ENCODE measurements around the gene NPHP4.

Gene NPHP4

GRCh38 chr1:6002714-6003501 is 10.7 kb upstream of the NPHP4 start:
- DNase-seq = no peak

DNA sequence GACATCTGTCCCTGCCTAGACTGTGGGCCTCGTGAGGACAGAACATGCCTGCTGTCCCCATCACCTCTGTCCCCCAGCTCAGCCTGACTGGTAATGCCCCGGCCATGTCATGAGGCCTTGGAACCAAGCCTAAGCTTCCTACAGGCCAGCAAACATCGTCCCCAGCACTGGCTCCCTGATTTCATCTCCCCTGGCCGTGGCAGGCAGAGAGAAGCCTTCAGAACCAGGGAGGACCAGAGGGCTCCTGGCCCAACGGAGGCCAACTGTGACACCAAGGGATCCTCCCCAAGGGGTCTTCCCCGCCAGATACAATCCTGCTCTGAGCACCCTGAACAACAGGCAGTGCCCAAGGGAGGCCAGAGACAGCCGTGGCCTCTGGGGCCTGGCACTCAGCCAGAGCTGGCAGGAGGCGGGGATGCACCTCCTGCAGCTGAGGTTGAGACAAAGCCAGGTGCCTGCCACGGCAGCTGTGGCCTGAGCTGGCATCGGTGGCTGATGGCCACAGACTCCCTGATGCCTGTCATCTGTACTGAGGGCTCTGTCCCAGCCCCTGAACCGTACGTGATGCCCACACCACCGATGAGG is 9.9 kb upstream of the NPHP4 start:
- DNase-seq = no peak

DNA sequence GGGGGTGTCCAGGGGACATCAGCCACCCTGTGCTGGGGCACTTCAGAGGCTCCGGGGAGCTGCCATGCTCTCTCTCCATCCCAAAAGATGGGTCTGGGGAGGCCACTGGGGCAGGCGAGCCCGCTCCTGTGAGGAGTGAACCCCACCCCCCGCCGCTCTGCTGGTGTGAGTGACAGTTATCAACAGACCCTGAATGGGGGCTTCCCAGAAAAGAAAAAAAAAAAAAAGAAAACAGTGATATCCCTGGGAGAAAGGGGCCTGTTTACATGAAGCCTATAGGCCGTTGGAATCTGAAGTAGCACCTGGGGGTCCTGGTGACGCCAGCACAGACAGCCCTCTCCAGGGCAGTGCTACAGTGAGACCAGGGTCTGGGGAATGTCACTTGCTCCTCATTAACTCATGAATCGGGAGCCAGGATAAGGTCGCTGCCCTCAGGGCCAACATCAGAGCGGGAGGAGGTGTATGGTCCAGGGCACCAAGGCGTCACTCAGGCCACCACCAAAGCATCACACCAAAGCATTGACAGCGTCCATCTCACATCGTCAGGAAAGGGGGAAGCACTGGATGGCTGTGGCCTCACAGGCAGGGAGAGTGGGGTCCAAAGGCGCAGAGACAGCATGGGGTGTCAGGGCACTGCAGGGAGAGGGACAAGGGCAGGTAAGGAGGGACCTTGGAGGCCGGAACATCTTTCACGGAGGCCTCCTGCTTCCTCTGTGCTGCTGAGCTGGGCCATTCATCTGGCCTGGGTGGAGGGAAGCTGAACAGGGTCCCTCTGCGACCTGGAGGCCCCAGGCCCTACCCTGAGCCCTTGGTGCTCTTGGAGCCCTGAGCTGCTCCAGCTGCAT is 8.4 kb upstream of the NPHP4 start:
- no peak for DNase-seq

GRCh38 chr1:5999711-6000443 is 7.7 kb upstream of the NPHP4 start:
- DNase-seq = no peak

DNA sequence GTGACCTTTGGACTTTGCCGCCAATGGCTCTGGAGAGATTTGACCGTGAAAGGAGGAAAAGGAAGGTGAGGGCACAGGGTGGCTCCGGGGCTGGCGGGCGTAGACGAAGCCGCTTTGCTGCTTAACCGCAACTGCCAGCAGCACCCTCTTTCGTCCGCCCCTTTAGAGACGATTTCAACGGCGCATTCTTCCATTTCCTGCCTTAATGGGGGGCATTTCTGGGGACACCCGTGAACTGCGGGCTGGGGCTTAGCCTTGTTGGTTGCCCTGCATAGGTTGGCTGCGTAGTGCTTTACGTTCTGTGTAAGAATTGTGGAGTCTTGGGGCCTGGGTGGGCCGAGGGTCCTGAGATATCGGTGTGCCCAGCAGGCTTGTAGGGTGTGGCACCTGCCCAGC is 6.7 kb upstream of the NPHP4 start:
- DNase-seq = no peak

DNA sequence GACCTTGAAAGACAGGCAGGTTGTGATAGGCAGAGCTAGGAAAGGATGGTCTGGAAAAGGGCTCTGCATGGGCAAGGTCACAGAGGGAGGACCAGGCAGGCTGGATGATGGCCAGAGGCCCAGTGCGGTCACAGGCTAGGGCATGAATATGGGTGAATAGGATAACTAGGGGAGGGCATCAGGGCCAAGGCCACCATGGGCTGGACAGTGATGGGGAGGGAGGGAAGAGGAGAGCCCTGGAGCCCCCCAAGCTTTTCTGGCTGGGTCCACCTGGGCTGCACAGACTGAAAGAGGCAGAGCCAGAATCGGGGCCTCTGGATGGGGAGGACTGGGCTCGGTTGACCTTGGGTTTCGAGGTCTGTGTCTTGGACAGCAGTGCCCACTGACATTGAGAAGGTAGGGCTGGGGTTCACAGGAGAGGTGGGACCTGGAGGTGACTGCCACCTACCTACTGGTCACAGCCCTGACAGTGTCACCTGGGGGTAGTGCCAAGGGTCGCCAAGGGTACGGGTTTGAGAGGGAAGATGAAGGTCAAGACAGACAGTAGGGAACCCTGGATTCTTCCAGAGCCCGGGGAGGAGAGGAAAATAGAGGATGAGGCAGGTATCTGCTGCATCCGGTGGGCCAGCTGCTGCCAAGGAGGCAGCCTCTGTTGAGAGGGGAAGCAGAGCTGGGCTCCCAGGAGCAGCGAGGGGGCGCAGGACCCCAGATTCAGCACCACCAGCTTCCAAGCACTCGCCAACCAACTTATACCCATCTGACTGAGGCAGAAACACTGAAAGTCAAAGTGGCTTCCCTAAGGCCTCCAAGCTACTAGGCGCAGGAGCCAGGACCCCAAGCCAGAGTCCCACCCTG is 6.1 kb upstream of the NPHP4 start:
- DNase-seq = no peak

DNA sequence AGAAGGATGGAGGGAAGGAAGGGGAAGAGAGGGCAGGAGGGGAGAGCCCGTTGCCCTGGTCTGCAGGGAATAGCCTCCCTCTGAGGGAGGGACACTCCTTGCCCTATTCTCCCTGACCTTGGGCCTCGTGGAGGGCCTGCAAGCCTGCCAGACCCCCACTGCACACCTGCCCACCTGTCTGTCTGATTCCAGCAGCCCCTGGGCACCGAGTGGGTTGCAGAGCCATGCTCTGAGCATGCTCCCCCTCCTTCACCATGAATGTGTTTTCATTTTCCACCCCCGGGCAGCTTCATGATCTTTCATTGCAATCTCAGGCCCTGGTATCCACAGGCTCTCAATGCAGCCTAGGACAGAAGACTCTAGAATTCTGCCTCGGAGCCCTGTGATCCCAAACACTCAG is 5.1 kb upstream of the NPHP4 start:
- no peak for DNase-seq

DNA sequence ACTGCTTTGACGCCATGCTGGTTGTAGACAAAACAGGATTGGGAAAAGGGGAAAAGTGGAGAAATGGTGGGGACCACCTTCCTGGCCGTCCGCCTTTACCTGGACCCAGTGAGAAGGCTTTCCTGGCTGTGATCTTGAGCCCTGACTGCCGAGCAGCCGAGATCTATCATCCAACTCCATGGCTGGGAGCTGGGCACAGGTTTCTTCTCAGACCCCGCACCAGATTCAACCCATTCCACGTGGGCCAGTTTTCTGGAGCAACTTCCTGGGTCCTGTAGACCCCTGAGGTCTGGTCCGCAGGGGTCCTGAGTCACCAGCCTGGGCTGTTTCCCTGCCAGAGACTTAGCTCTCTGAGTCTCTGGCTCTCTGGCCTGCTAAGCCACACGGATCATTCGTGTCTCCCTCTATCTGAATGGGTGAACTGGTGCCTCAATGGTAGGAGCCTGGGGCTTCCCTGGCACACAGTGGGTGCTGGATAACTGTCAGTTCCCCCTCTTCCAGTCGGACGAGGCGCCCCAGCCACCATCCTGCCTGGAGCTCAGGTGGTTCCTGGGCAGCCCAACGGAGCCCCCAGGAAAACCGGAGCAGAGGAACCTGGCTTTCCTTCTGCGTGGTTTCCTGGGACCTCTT is 4.5 kb upstream of the NPHP4 start:
- DNase-seq = no peak

DNA sequence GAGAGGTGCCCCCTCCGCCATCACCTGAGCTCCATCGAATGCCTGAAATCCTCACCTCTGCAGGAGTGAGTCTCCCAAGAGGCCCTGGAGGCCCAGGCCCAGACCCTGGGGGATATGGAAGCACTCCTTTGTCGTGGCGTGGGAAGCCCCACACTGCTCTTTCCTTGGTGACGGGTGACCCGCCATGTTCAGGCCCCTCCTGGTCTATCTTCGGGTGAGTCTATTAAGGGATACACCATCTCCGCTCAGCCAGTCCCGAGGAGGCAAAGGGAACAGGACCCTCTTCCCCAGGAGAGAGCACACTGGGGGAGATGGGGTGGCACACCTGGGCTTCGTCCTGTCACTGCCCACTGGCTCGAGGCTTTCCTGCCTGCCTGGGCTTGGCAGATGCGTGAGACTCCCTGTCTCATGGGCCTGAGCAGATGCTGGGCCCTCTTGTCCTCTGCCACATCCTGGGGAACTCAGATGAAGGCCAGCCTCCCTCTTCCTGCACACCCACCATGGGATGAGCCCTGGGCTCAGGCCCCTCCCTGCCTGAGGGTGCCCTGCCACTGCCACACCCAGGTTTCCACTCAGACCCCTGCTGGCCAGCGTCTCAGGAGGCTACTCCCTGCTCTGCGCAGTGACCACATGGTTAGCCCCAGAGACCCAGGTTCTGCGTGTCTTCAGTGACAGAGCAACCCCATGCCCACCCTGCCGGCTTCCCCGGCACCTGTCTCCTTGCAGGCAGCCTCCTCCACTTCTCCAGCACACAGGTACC is 3.8 kb upstream of the NPHP4 start:
- no peak for DNase-seq

DNA sequence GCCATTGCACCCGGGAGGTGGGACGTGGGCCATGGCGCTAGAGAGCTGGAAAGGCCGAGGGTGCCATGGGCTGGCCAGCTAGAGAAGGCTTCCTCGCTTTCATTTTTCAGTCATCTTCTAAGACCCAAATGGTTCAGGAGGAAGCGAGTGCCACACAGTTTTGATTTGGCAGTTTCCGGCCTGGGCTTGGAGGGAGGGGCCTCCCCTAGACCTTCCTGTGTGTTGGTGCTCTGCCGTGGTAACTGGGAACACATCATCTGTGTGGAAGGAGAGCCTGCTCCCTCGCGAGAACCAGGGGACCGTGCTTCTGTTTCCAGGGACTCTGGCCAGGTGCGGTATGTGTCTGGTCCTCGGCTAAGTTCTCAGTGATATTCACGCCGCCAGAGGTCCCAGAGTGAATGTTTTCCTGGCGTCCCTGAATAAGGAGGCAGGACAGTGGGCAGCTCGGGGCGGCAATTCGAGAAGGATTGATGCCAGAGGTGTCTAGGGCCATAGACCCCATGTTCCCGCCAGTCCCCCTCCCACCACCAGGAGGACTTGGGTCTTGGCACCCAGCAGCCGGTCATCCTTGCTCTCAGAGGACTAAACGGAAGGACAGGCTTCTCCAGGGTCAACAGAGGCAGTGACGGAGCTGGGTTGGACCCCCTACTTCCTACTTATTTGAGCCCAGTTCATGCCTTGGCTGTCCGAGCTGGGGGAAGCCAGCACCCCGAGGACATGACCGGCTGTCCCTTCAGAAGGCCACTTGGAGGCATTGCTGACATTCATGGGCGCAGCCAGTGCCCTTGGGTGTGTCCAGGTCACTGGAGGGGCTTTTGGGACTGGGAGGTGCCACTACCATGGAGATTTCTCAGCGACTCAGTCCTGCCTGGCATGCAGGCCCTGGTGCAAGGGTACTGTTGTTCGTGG is 2.7 kb upstream of the NPHP4 start:
- no peak for DNase-seq

- no peak for DNase-seq
Measured at GRCh38 chr1:5993556-5994491, 1.6 kb upstream of the NPHP4 start.

DNA sequence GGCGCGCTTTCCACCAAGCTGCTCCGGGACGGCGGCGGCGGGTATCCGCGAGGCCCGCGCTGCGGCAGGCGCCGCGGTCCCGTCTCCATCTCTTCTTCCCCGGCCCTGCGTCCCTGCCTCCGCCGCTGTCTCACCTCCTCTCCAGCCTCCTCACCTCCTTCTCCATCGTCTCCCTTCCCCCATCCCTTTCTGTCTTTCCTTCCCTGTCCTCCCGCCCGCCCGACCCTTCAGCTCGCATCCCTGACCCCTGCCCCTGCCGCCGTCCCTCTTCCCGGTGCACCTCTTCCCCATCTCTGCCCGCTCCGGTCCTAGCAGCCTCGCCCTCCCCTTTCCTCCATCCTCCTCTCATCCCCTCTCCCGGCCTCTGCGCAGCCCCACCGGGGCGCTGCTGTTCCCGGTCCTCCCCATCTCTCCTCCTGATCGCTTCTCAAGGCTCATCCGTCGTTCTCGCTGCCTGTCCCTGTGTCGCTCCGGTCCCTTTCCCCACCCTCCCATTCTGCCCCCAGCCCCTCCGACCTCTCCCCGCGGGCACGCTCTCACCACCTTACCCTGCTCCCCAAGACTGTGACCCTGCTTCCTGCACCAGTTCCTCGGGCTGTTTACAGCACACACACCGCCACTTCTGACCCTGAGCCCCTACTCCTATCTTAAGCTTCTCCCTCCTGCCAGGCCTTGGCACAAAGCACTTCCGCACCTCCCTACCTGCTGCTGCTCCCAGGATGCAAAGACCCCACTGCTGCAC is 760 bp upstream of the NPHP4 start:
- DNase-seq = no peak

- no peak for DNase-seq
Measured at GRCh38 chr1:5991381-5992025, 722 bp downstream of the NPHP4 start.

- no peak for DNase-seq
Measured at GRCh38 chr1:5990913-5991312, 1.3 kb downstream of the NPHP4 start.

DNA sequence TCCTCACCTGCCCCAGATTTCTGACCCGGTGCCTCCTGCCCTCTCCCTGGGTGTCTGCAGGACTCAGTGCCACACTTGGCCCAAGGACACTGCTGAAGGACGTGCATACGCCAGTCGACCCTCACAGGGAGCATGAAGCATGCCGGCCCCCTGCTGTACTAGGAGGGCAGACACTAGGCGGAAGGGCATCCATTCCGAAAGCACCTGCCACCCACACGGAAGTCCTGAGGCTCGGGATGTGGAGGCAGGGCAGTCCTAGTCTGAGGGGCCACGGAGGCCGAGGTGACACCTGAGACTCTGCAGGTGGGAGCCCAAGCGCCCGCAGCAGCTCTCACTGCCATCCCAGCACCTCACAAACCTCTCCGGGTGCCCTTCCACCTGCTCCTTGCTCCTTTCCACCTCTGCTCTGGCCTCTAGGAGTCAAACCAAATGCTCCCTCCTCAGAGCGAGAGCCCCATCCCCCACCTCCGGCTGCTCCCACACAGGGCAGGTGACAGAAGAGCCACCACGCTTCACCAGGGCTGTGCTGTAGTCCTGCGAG is 2.4 kb downstream of the NPHP4 start:
- no peak for DNase-seq

GRCh38 chr1:5989286-5989605 is 3.0 kb downstream of the NPHP4 start:
- no peak for DNase-seq

DNA sequence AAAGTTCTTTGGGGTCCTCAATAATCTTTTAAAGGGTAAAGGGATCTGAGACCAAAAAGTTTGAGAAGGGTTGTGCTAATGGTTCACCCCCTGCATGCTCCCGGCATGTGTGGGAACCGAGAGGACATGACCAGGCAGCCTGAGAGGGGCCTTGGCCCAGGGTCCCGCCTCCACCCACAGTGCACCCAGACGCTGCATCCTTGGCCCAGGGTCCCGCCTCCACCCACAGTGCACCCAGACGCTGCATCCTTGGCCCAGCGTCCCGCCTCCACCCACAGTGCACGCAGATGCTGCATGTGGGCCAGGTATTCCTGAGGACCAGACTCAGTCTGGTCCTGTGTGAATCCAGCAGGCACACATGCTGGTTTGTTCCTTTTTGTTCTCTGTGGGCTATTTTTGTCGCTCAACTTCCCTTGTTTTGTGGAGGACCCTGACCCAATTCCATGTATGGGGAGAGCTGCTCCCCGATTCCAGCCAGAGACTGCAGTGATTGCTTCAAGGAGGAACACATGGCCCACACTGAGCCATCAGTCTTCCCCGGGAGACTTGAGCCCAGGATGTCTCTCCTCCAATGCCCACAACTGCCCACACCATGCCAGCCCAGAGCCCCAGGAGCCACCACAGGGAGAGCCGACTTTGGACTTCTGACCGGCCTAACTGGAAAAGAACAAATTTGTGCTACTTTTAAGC is 3.5 kb downstream of the NPHP4 start:
- DNase-seq = no peak

Measured in NCI-H748 treated with DMSO at 0.1 percent for 48 hours (cell line).